AG09309 (cell line): ENCODE measurements around the gene NOL6.

ENCODE experiments used
- DNase-seq: peaks from one replicate; pipeline ENCODE4 v3.0.0-alpha.2; 2010; ENCODE audit warnings: low read depth
- H3K4me3 ChIP-seq: 2 replicates; pipeline ENCODE4 v1.5.1; 2011; ENCODE audit warnings: mild to moderate bottlenecking, low read depth, low read length, moderate library complexity; ENCODE audit not compliant: control insufficient read depth
- TF ChIP-seq, protein P1 (sequence below): IDR thresholded peaks from 2 replicates; pipeline ENCODE4 v1.5.1; 2011; ENCODE audit warnings: mild to moderate bottlenecking, low read depth, low read length, inconsistent platforms; ENCODE audit not compliant: insufficient read depth, control insufficient read depth; ENCODE audit errors: missing control alignments

The NOL6 gene

DNA sequence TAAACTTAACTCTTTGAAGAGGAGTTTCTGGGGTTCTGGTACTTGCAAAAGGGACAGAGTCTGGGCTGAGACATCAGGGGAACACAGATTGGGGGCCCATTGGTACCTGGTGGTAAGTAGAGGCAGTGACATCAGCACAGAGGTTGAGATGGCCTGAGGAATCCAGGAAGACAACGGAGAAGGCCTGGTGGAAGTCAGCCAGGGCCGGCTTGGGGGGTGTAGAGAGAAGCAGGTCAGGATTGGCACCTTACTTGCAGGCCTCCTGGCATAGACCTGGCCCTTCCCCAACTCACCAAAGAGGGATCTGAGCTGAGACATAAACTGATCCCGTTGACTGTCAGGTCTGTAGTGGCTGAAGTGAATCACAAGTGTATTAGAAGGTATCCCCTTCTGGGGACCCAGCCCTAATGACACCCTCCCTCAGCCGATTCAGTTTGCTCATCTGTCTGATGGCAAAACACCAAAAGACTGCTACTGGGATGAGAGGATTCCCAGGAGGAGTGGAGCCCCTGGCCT lies 5.5 kb downstream of the NOL6 start:
- TF ChIP-seq, protein P1, sequence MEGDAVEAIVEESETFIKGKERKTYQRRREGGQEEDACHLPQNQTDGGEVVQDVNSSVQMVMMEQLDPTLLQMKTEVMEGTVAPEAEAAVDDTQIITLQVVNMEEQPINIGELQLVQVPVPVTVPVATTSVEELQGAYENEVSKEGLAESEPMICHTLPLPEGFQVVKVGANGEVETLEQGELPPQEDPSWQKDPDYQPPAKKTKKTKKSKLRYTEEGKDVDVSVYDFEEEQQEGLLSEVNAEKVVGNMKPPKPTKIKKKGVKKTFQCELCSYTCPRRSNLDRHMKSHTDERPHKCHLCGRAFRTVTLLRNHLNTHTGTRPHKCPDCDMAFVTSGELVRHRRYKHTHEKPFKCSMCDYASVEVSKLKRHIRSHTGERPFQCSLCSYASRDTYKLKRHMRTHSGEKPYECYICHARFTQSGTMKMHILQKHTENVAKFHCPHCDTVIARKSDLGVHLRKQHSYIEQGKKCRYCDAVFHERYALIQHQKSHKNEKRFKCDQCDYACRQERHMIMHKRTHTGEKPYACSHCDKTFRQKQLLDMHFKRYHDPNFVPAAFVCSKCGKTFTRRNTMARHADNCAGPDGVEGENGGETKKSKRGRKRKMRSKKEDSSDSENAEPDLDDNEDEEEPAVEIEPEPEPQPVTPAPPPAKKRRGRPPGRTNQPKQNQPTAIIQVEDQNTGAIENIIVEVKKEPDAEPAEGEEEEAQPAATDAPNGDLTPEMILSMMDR = no peak
- no peak for DNase-seq
- no peak overlapping the region for H3K4me3 ChIP-seq

DNA sequence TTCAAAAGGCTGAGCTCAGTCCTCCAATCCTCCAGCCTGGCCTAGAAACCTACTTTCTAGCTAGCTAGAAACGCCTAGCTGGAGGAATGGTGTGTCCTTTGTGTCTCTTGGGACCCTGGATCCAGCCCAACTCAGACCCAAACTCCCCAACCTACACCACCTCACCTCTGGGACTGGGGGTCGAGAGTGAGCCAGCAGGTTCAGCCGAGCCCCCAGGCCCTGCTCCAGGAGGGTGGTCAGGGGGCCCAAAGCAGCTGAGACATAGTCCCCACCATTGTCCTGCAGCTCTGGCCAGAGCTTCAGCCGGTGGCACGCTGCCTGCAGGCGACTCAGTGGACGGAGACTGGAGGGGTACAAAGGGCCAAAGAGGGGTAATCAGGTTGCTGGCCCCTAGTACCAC lies 6.2 kb downstream of the NOL6 start:
- TF ChIP-seq, protein P1 = no peak
- DNase-seq = no peak
- H3K4me3 ChIP-seq = no peak overlapping the region

DNA sequence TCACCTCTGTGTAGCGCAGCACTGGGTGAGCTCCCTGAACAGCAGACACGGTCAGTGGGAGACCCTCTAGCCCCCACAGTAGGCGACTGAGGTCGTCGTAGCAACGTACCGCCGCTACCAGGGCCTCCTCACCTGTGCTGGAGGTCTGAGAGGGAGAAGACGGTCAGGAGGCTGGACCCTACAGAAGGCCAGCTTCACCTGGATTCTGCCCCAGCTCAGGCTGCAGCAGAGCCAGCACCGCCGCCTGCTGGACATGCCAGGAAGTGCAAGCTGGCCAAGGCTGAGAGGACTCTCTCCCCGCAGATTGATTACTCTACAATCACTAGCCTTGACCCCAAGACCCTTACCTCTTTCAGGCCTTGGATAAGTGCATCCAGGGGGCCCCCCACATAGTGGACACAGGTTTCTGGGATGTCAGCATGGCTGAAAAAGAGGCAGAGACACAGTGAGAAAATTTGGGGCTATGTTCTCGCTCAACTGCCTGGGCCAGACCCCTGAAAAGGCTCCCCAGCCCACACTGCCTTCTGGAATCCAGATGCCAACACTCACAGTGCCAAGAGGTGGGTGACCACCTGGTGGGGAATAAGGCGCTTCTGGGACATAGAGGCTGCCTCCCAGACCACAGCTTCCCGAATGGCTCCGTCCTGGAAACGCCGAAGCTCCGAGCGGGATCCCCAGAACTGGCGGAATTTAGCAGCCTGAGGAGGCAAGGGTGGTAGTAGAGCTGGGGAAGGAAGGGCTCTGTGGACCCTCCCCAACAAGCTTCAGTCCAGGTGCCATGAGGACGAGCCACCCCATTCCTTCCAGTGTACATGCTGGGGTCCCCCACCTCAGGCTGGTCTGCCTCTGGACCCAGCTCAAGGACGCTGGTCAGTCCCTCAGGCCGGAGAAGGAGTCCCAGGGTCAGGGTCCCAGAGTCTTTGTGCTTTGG lies 6.9 kb downstream of the NOL6 start:
- DNase-seq = no peak
- H3K4me3 ChIP-seq = no peak overlapping the region
- TF ChIP-seq, protein P1 = peak; percentile 96

DNA sequence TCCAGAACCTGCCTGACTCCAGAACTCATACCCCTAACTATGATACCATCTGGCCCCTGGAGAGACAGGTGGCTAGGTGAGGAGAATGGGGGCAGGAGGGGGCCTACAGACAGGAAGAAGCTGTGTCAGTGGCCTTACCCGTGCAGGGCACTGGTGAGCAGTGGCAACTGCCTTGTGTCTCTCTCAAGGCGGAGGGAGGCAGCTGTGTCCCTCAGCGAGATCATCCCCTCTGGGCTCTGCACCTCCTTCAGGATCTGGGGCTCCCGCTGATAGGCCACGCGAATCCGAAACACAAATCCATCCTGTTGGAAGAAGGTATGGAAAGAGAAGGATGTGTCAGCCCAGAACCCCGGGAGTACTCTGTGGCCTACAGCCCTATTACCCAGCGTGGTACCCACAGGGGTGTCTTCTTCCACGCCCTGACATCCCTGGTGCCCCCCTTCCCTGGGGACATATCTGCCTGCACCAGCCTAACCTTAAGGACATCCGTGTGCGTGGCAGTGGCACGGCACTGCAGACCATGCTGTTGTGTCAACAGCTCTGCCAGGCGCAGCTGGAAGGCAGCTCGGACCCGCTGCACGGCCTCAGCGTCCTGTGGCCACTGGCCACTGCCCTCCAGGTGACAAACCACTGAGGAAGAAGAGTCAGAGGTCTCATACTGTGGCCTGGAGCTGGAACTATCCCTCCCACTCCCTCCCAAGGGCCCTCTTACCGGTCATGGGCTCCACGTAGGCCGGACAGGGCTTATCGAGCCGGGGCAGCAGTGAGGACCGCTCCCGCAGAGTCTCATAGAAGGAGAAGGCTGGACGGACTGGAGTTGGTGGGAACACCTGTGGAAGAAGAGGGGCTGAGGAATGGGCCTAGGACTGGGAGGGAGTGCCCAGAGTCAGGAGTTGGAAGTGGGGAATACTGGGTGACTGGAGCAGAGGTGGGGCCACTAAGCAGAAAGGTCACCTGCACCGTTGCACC lies 7.8 kb downstream of the NOL6 start:
- TF ChIP-seq, protein P1 = no peak
- H3K4me3 ChIP-seq = no peak overlapping the region
- no peak for DNase-seq

DNA sequence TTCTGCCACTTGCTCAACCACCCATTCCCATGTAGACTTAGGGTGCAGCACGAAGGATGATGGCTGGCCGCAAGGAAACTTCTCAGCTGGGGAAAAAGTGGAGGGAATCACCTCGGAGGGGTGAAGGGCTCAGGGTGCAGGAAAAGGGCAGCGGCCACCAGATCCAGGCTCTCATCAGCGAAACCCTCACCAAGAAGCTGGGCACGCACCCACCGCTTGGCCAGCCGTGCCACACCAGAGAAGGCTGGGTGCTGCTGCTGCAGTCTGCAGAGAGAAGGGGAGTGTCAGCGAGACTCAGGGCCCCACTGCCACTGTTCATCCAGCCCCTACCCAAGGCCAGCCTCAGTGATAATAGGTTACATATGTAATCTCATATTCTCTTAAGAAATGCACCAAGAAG lies 8.6 kb downstream of the NOL6 start:
- DNase-seq = no peak
- TF ChIP-seq, protein P1 = no peak

DNA sequence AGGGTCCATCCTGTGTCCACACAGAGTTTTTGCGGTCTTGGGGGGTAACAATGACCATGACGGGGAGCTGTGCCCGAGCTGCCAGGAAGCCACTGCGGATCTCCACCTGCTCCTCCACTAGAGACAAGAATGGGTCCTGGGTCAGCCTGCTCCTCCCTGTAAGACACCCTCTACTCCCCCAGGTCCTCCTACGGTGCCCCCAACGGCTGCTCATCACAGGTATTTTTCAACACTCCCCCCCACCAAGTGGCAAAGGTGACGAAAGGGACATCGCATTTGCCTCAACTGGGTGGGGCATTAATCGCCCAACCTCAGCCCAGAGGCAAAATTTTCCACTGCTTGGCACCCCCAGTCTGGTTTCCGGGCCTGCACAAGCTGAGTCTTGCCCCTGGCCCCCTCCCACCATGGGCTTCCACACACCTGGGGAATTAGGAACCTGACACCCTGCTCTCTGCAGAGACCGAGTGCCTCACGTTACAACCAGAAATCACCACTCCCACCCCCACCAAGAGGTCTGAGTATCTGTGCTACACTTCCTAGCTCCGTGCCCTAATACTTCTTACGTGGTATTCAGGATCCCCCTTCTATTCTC lies 9.6 kb downstream of the NOL6 start:
- TF ChIP-seq, protein P1 = no peak

More for the DNA sequence above, 8.6 kb downstream of the NOL6 start:
- no peak overlapping the region for H3K4me3 ChIP-seq

More for the DNA sequence above, 9.6 kb downstream of the NOL6 start:
- H3K4me3 ChIP-seq = no peak overlapping the region
- DNase-seq = no peak
